Spleen (tissue), 7 donors: ENCODE results near the gene XRRA1.

Experiments used
- CTCF ChIP-seq, 11 experiments: fragments of 200-600 bp in 7 of 11; fragments of 450-650 bp in 4 of 11; sonication (generic) in 4 of 11; IDR thresholded peaks in 8 of 11; conservative IDR thresholded peaks in 3 of 11; 1 replicate in 7 of 11; 2 replicates in 4 of 11; pipeline versions ENCODE4 v1.4.0 to v1.8.0; 2016 to 2021; ENCODE audit warnings: antibody characterized with exemption in 11 of 11, inconsistent platforms in 4 of 11, mild to moderate bottlenecking in 1 of 11
- POLR2A ChIP-seq, 3 donors: fragments of 450-650 bp; IDR thresholded peaks; one replicate each; pipeline ENCODE4 v1.5.1; 2017; ENCODE audit warnings: antibody characterized with exemption in 3 of 3, mild to moderate bottlenecking in 1 of 3
- donor health status: DM: no; HTN: no; CAD: no; lungs with moderate emphysema.
- donor health status: DM: no; HTN: no; CAD: no.
- donor health status: DM: no; HTN: no; CAD: no.

- no peak for TF ChIP-seq POLR2A (IDR thresholded peaks at IDR 0.05)
- TF ChIP-seq CTCF (IDR thresholded peaks at IDR 0.05 in 8 of 11, conservative IDR thresholded peaks at IDR 0.05 in 3 of 11), result no peak
Measured at GRCh38 chr11:74951226-74951625, 2.3 kb upstream of the XRRA1 start.
